T-helper 17 cell (primary cell): Measurements from ENCODE around the gene SP2. TPM values are rescaled to one million over a fixed set of nuclear protein-coding genes. Genes with fewer than 3 reads are reported as not detected.

ENCODE experiments used
- ATAC-seq: fragments of 150-1000 bp; cut with Tn5 transposase; 2 replicates; pipeline ENCODE4 v1.10.0; 2021; ENCODE audit warnings: mild to moderate bottlenecking, moderate library complexity
- DNase-seq, 3 donors: peaks; one replicate each; pipeline versions ENCODE4 v3.0.0 to v3.0.0-alpha.2; 2020 to 2021
- H3K9me3 ChIP-seq: one replicate; pipeline ENCODE4 v1.7.0; 2013; ENCODE audit warnings: low read length, mild to moderate bottlenecking; ENCODE audit not compliant: control insufficient read depth, poor library complexity, severe bottlenecking
- H3K27ac Mint-ChIP-seq: one replicate; pipeline ENCODE4 v1.8.0; 2022; ENCODE audit warnings: mild to moderate bottlenecking, moderate library complexity, mixed read lengths
- H3K27me3 Mint-ChIP-seq: one replicate; pipeline ENCODE4 v1.8.0; 2022; ENCODE audit warnings: mixed read lengths
- H3K36me3 Mint-ChIP-seq: one replicate; pipeline ENCODE4 v1.8.0; 2022; ENCODE audit warnings: low read depth, mixed read lengths
- H3K4me1 Mint-ChIP-seq: one replicate; pipeline ENCODE4 v1.8.0; 2022; ENCODE audit warnings: mild to moderate bottlenecking, mixed read lengths
- H3K4me3 Mint-ChIP-seq: one replicate; pipeline ENCODE4 v1.8.0; 2022; ENCODE audit warnings: mild to moderate bottlenecking, moderate library complexity, mixed read lengths
- total RNA-seq, 4 donors: library from RNA in 2 of 4; stranded (reverse) in 2 of 4; gene quantifications; one replicate each; pipeline ENCODE4 v1.2.3 and lab custom pipeline; 2022 to 2026

The SP2 gene
- total RNA-seq, 2 donors from 2014 or later, result 28.2 to 33.2 TPM

DNA sequence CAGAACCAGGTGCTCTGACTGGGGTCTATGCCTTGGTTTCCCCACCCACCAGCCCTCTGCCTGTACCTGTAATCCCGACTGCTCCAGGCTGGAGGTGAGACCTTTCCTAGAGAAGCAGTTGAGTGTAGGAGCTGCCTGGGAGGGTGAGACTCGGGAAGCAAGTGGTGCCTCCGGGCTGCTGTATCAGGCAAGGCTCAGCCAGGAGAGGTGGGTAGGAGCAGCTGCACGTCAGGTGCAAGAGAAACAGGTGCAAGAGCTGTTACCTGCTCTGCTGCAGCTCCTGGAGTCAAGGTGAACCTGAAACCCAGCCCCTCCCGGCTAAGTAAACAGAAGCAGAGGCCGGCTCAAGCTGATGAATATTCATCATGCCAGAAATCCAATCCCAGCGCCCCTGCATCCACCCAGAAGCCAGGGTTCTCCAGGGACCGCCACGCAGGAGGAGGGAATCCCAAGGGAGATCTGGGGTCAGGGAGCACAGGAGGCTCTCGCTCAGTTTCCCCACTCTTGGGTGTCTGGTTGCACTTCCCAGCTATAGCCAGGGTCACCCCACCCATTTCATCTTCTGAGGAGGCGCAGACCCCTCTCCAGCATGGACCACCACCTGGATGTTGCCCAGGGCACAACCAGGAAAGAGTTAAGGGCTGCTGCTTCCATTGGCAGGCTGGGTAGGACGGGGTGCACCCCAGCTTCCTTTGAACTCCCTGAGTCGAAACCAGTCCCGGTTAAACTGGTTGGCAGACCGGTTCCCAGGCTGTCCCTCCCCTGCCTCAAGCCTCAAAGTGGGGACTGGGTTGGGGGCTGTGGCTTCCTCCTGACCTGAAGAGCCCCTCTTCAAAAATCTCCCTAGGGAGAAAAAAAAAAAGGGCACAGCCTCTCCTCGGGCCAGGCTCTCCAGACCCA is 61.8 kb downstream of the SP2 start, which contains the start of gene PRR15L:
PRR15L (minus strand) TSS at position 293 of the 900 bp plus-strand sequence. CDS start 4,649 bp downstream, outside the sequence.
- H3K4me1 Mint-ChIP-seq, result no peaks in the 10 kb centered on the region
- H3K27me3 Mint-ChIP-seq, result no peaks in the 10 kb centered on the region
- no peaks in the 10 kb centered on the region for H3K9me3 ChIP-seq
- DNase-seq (no peak), ATAC-seq (no peak)
- H3K36me3 Mint-ChIP-seq, result no peaks in the 10 kb centered on the region
- no peak within 1 kb of the TSS for H3K4me3 Mint-ChIP-seq
- H3K27ac Mint-ChIP-seq, result no peak within 1 kb of the TSS

DNA sequence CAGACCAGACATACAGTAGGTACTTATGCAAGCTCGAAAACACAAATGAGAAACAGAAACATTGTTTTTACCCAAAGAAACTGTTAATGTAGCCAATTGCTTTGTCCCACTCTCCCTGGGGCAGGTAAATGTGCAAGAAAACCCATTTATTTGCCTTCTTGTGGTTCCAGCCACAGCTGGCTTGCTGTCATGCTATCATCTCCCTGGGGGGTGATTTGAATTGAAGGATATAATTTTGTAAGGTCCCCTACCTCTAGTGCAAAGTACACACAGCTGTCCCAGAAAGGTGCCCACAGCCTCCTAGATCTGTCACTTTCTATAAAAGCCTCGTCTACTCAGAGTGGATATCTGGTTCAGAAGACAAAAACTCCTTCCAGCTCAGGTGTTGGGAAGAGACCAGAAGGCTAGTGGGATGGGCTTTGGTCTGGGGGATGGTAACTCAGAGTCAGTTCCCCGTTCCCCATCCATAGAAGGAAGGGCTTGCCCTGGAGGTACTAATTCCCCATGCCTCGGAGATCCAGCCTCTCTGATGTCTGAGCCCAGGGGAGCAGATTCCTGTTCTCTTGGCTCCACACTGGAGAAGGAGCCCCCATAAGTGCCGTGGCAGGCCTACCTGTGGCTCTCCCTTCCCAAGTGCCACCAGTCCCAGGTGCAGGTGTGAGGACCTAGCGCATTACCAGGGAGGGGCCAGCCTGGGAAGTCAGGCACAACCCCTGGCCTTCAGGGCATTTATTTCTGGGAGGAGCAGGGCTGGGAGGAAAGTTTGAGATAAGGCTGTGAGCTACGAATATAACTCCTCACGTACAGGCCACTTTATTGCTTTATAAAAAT is 64.0 kb downstream of the SP2 start:
- Mint-ChIP-seq H3K36me3 (peaks cover 4% of the 10 kb centered on the region), H3K27ac (no peak overlapping the region), H3K4me1 (peaks cover 4% of the 10 kb centered on the region), H3K4me3 (no peak overlapping the region), H3K27me3 (no peaks in the 10 kb centered on the region)
- DNase-seq (no peak), ATAC-seq (no peak)
- H3K9me3 ChIP-seq, result no peaks in the 10 kb centered on the region

DNA sequence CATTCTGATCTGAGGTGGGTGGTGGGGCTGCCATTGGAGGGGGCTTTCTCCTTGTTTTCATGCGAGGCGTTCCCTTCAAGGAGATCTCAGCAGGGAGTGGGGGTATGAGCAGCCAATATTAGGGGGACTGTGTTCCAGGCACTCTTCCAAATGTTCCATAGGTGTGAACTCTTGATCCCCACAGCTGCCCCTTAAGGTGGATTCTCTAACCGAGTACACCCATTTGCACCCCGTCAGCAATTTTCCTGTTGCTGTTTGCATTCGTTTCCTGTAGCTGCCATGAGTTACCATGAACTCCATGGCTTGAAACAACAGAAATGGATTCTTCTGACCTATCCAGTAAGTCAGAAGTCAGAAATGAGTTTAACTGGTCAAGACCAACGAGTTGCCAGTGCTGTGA is 65.4 kb downstream of the SP2 start:
- no peak overlapping the region for H3K27ac Mint-ChIP-seq
- peaks cover 4% of the 10 kb centered on the region for H3K4me1 Mint-ChIP-seq

DNA sequence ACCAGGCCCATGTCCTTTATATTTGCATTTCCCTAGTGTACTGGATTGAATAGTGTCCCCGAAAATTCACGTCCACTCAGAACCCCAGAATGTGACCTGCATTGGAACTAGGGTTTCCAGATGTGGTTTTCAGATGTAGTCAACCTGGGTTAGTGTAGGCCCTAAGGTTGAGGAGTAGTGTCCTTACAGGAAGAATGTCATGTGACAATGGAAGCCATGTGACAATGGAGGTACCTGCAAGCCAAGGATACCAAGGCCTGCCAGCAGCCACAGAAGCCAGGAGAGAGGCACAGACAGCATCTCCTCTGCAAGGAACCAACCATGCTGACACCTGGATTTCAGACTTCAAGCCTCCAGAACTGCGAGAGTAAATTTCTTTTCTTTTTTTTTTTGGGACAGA is 66.9 kb downstream of the SP2 start:
- Mint-ChIP-seq H3K27me3 (no peaks in the 10 kb centered on the region), H3K36me3 (peaks cover 4% of the 10 kb centered on the region), H3K4me3 (no peak overlapping the region), H3K27ac (no peak overlapping the region), H3K4me1 (peaks cover 4% of the 10 kb centered on the region)
- H3K9me3 ChIP-seq, result no peaks in the 10 kb centered on the region
- no peak for DNase-seq
- ATAC-seq, result no peak

More for the DNA sequence above, 65.4 kb downstream of the SP2 start:
- DNase-seq (no peak), ATAC-seq (no peak)
- H3K9me3 ChIP-seq, result no peaks in the 10 kb centered on the region
- no peaks in the 10 kb centered on the region for H3K27me3 Mint-ChIP-seq
- H3K36me3 Mint-ChIP-seq, result peaks cover 4% of the 10 kb centered on the region
- H3K4me3 Mint-ChIP-seq, result no peak overlapping the region

DNA sequence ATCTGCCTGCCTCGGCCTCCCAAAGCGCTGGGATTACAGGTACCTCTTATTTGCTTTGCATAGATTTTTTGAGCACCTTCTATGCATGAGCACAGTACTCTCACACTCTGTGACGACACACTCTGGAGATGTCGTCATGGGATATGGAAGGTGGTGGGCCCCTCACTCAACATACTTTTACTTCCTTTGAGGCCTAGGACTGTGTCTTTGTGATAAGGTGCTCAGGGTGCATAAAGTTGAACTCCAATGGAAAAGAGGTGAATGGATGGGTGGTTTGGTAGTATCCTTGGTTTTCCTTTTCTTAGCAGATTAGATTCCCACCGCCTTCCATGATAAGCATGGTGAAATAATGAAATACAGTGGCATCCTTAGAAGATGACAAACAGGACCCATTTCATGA is 68.8 kb downstream of the SP2 start:
- Mint-ChIP-seq H3K36me3 (peaks cover 4% of the 10 kb centered on the region), H3K27me3 (no peaks in the 10 kb centered on the region), H3K27ac (no peak overlapping the region), H3K4me3 (no peak overlapping the region), H3K4me1 (peaks cover 7% of the 10 kb centered on the region)
- no peak for DNase-seq
- no peak for ATAC-seq
- no peaks in the 10 kb centered on the region for H3K9me3 ChIP-seq

DNA sequence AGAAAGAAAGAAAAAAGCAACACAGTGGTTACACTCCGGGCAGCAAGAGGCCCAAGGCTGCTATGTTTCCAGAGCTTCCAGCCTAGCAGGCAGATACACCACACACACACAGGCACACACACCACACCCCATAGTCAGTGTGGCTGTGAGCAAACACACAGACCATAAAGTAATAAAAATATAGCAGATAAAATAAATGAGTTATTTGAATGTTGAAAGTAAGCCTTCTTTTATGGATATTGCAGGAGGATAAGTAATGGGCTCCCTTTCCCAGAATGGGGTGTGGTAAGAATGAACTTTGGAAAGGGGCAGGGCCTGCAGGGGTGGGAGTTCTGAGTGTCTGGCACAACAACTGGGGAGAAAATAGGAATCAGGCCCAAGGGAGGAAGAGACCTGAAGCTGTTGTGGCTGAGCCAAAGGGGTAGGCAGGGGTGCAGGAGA is 70.1 kb downstream of the SP2 start:
- Mint-ChIP-seq H3K27ac (peak overlapping the region; percentile 9), H3K4me3 (no peak overlapping the region), H3K36me3 (peaks cover 4% of the 10 kb centered on the region), H3K27me3 (no peaks in the 10 kb centered on the region), H3K4me1 (peaks cover 16% of the 10 kb centered on the region)
- H3K9me3 ChIP-seq, result no peaks in the 10 kb centered on the region
- no peak for DNase-seq
- no peak for ATAC-seq

DNA sequence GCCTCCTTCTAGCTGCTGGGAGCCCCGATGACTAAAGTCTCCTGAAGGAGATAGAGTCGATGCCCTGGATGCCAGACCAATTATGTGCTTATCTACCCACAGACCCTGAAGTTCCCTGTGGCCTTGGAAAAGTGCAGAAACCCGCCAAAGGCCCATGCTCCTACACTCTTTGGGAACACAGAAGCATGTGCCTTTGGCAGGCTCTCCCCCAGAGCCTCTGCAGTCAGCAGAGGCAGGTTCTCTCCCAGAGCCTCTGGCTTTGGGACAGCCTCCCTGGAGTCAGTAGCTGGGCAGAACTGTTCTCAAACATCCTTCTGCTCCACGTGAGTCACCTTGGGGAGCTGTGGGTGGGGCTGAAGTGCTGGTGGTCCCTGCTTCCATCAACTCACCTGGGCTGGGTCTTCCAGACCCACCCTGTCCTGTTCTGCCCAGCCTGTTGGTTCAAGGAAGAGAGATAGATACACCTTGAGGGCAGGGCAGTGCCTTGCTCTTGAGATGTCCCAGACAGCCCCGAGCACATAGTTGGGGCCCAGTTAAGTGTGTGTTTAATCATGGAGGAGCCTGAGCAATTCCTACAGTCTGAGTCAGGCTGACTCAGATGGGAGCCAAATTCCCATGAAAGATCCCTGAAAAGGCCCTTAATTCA is 71.7 kb downstream of the SP2 start:
- H3K4me1 Mint-ChIP-seq, result peaks cover 18% of the 10 kb centered on the region
- H3K4me3 Mint-ChIP-seq, result no peak overlapping the region
- ATAC-seq (no peak), DNase-seq (no peak)
- no peaks in the 10 kb centered on the region for H3K9me3 ChIP-seq
- peak overlapping the region; percentile 47 for H3K27ac Mint-ChIP-seq
- H3K27me3 Mint-ChIP-seq, result no peaks in the 10 kb centered on the region
- peaks cover 4% of the 10 kb centered on the region for H3K36me3 Mint-ChIP-seq

DNA sequence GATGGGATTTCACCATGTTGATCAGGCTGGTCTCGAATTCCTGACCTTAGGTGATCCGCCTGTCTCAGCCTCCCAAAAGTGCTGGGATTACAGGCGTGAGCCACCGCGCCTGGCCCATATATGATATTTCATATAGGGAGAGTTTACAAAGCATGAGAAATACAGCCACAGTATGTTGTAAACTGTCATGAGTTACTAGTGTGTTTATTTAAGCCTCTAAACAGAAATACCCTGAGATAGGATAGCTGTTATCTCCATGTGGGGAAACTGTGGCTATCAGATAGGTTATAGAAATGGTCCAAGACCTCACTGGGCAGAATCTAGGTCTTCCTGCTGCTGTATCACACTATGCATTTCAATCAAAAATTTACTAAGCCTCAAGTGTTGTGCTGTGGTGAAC is 72.8 kb downstream of the SP2 start:
- Mint-ChIP-seq H3K4me3 (no peak overlapping the region), H3K27me3 (no peaks in the 10 kb centered on the region), H3K27ac (no peak overlapping the region), H3K36me3 (peaks cover 4% of the 10 kb centered on the region), H3K4me1 (peaks cover 18% of the 10 kb centered on the region)
- no peak for DNase-seq
- H3K9me3 ChIP-seq, result no peaks in the 10 kb centered on the region
- ATAC-seq, result no peak

DNA sequence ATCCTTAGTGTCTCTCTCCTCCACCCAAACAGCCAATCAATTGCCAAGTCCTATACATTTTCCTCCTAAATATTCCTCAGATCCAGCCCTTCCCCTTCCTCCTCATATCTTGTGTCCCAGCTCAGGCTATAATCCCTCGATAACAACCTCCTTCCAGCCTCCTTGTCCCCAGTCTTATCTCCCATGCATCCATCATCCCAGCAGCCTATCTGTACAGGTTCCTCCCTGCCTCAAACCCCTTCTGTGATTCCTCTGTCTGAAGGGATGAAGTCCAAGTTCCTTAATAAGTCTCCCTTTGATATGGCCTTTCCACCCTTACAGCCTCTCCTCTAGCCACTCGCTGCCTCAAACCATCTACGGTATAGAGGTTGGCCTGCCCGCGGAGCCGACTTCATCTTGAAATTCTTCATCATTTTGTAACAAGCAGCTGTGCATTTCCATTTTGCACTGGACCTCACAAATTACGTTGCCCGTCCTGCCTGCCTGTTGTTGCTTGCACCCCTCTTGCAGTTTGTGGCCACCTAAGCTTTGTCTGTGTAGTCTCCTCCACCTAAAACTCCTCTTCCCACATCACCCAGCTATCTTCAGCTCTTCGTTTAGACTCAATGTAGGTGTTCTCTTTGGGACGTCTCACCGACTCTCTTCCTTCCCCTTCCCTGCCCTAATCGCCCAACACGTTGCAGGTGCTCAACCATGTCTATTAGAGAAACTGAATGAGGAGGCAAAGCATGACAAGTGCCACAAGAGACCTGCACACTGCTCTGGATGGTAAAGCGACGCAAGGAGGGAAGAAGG is 74.1 kb downstream of the SP2 start:
- ATAC-seq (no peak), DNase-seq (no peak)
- Mint-ChIP-seq H3K4me3 (peak overlapping the region; percentile 98), H3K4me1 (peaks cover 14% of the 10 kb centered on the region), H3K36me3 (peaks cover 3% of the 10 kb centered on the region), H3K27me3 (no peaks in the 10 kb centered on the region), H3K27ac (peak overlapping the region; percentile 96)
- H3K9me3 ChIP-seq, result no peaks in the 10 kb centered on the region

DNA sequence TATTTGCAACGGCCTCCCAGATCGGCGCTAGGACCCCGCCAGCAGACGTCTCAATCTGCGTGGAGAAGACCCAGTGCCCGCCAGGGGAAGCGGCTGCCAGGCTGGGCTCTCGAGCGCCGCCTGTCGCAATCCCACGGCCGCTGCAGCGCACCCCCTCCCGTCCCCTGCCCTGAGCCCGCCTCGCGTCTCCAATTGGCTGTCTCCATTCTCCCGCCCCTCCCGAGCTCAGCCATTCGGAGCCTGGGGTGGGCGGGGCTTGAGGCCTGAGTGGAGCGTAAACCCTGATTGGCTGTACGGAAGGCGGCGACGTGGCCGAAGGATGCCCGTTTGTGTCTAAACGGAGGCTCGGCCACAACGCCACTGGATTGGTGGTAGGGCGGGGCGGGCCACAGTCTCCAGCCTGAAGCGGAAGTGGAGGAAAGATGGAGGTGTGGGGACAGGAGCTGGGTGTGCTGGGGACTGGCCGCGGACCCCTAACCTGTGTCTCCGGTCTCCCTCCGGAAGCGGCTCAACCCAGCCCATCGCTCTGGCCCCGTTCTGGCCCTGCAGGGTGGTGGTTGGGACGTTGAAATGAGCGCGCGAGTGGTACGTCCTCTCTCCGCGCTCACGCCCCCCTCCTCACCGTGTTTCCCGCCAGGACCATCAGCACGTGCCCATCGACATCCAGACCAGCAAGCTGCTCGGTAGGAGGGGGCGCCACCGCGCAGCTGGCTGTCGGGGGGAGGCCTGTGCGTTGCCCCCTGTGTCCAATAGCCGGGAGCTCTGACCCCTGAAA is 74.9 kb downstream of the SP2 start, which contains the start of gene CDK5RAP3:
CDK5RAP3 (plus strand) TSS at position 389 of the 775 bp plus-strand sequence; CDS start at position 423, 34 bp downstream.
- peak within 1 kb of the TSS; percentile 98 for H3K4me3 Mint-ChIP-seq
- ATAC-seq, result peak; percentile 99

DNA sequence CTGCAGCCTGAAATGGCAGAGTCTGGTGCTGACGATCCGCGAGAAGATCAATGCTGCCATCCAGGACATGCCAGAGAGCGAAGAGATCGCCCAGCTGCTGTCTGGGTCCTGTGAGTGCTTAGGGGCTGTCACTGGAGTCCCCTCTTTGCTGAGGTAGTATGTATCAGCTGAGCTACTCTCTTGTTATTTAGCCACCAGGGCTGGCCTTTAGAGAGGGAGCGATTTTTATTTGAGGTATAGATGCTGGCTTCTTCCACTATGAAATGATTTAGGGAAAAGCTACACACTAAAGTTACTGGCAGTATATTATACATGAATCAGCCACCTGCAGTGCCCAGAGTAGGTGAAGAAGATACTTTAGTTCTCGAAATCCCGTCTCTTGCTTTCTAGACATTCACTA is 77.5 kb downstream of the SP2 start:
- H3K9me3 ChIP-seq, result no peaks in the 10 kb centered on the region
- Mint-ChIP-seq H3K27ac (no peak overlapping the region), H3K36me3 (peaks cover 7% of the 10 kb centered on the region), H3K27me3 (no peaks in the 10 kb centered on the region), H3K4me3 (no peak overlapping the region), H3K4me1 (peaks cover 14% of the 10 kb centered on the region)
- DNase-seq (no peak), ATAC-seq (no peak)

More for the DNA sequence above, 74.9 kb downstream of the SP2 start, which contains the start of gene CDK5RAP3:
- H3K27ac Mint-ChIP-seq, result peak within 1 kb of the TSS; percentile 96
- peaks cover 6% of the 10 kb centered on the region for H3K36me3 Mint-ChIP-seq
- H3K27me3 Mint-ChIP-seq, result no peaks in the 10 kb centered on the region
- H3K4me1 Mint-ChIP-seq, result peaks cover 14% of the 10 kb centered on the region
- H3K9me3 ChIP-seq, result no peaks in the 10 kb centered on the region
- peak; percentile 97 to 98 (median 98) for DNase-seq
